K562 (cell line): ENCODE measurements around the gene LAT. TPM values are rescaled to one million over a fixed set of nuclear protein-coding genes. Genes with fewer than 3 reads are reported as not detected.

ENCODE experiments used
- ATAC-seq: fragments of 200-7000 bp; cut with Tn5 transposase; 3 replicates; pipeline ENCODE4 v1.9.1; 2020; ENCODE audit warnings: moderate library complexity
- BruUV-seq: library from RNA; stranded (reverse); fragments of 400-500 nt; replicated peaks from 2 replicates; lab custom pipeline; 2021; lab: Mats Ljungman, UMichigan
- CTCF ChIA-PET: fragments of 300-600 bp; formaldehyde crosslinking; extraction: SDS; loops from one replicate; lab custom pipeline; 2021; ENCODE audit warnings: low intra/inter-chr PET ratio; lab: Yijun Ruan, JAX
- POLR2A ChIA-PET: fragments of 300-600, 350-650 bp; sonication (Branson Sonifier 250); formaldehyde crosslinking; extraction: SDS; loops from one replicate; lab custom pipeline; 2021; ENCODE audit warnings: antibody characterized with exemption, inconsistent platforms; lab: Yijun Ruan, JAX
- DNase-seq, 4 experiments: peaks; one replicate each; pipeline versions ENCODE4 v3.0.0 to v3.0.0-alpha.2; 2011 to 2018; ENCODE audit warnings: low spot score in 3 of 4, mixed read lengths in 3 of 4; ENCODE audit errors: extremely low read depth in 1 of 4
- FAIRE-seq: peaks from 2 replicates; lab custom pipeline; 2011; peaks lifted over from hg19 to GRCh38; lab: Jason Lieb, UNC
- H2AFZ ChIP-seq: 2 replicates; pipeline ENCODE4 v1.6.0; 2011; ENCODE audit warnings: low read depth, low read length, control low read depth, inconsistent platforms
- H3K27ac ChIP-seq: fragments of 200-600 bp; 3 replicates; pipeline ENCODE4 v1.8.0; 2011; ENCODE audit warnings: low read depth, mild to moderate bottlenecking, control low read depth, inconsistent platforms, low read length, moderate library complexity, mixed read lengths; ENCODE audit errors: extremely low read depth
- H3K27me3 ChIP-seq, 2 experiments: fragments of 300-600 bp in 1 of 2; 2 replicates in 1 of 2; 3 replicates in 1 of 2; pipeline versions ENCODE4 v1.6.0 to v1.8.0; 2011; ENCODE audit warnings: inconsistent platforms in 2 of 2, low read length in 2 of 2, mild to moderate bottlenecking in 1 of 2, mixed read lengths in 1 of 2, moderate library complexity in 1 of 2; ENCODE audit not compliant: control insufficient read depth in 2 of 2, insufficient read depth in 2 of 2
- H3K36me3 ChIP-seq: fragments of 300-600 bp; 3 replicates; pipeline ENCODE4 v1.8.0; 2011; ENCODE audit warnings: mild to moderate bottlenecking, low read length, inconsistent platforms; ENCODE audit not compliant: control insufficient read depth, insufficient read depth
- H3K4me1 ChIP-seq, 2 experiments: fragments of 200-600 bp in 1 of 2; replicated peaks in 1 of 2; 2 replicates in 1 of 2; 3 replicates in 1 of 2; pipeline versions ENCODE4 v1.5.1 to v1.8.0; 2011; ENCODE audit warnings: inconsistent platforms in 2 of 2, low read length in 2 of 2, mild to moderate bottlenecking in 1 of 2, mixed read lengths in 1 of 2, moderate library complexity in 1 of 2; ENCODE audit not compliant: control insufficient read depth in 2 of 2, insufficient read depth in 2 of 2
- H3K4me2 ChIP-seq: 2 replicates; pipeline ENCODE4 v1.6.1; 2011; ENCODE audit warnings: low read length, control low read depth, inconsistent platforms, mixed read lengths; ENCODE audit not compliant: insufficient read depth
- H3K4me3 ChIP-seq: fragments of 200-600 bp; sonication (generic), shearing (Covaris generic); 2 replicates; pipeline ENCODE4 v1.5.1; 2016; ENCODE audit warnings: control low read depth, inconsistent platforms
- H3K79me2 ChIP-seq: fragments of 200-600 bp; 3 replicates; pipeline ENCODE4 v1.8.0; 2011; ENCODE audit warnings: low read length, inconsistent platforms; ENCODE audit not compliant: control insufficient read depth, insufficient read depth
- H3K9ac ChIP-seq, 2 experiments: 2 replicates each; pipeline versions ENCODE4 v1.6.0 to v1.6.1; 2011; ENCODE audit warnings: low read depth in 2 of 2, low read length in 2 of 2, control low read depth in 1 of 2, inconsistent platforms in 1 of 2, mild to moderate bottlenecking in 1 of 2, mixed read lengths in 1 of 2; ENCODE audit not compliant: insufficient read depth in 1 of 2
- H3K9me1 ChIP-seq: one replicate; pipeline ENCODE4 v1.6.0; 2011; ENCODE audit warnings: inconsistent platforms, mild to moderate bottlenecking, low read length, moderate library complexity; ENCODE audit not compliant: control insufficient read depth, insufficient read depth
- H3K9me3 ChIP-seq: replicated peaks from 2 replicates; pipeline ENCODE4 v1.5.1; 2011; ENCODE audit warnings: low read depth, low read length, inconsistent platforms; ENCODE audit not compliant: control insufficient read depth, insufficient read depth
- H4K20me1 ChIP-seq: replicated peaks from 2 replicates; pipeline ENCODE4 v1.6.1; 2011; ENCODE audit warnings: low read length, inconsistent platforms, mixed read lengths; ENCODE audit not compliant: control insufficient read depth, insufficient read depth
- BCOR ChIP-seq: fragments of 450-650 bp; IDR thresholded peaks from 2 replicates; pipeline ENCODE4 v1.6.1; 2016
- BRF1 ChIP-seq: IDR thresholded peaks from 3 replicates; pipeline ENCODE4 v1.6.1; 2011; ENCODE audit warnings: borderline replicate concordance, mild to moderate bottlenecking; ENCODE audit not compliant: insufficient read length; ENCODE audit errors: extremely low read depth
- CBX8 ChIP-seq: fragments of 200-600 bp; sonication (generic); IDR thresholded peaks from 2 replicates; pipeline ENCODE4 v1.6.1; 2012; ENCODE audit warnings: borderline replicate concordance, mixed run types, low read depth, mild to moderate bottlenecking, moderate library complexity, mixed read lengths, low read length, control low read depth, inconsistent platforms; ENCODE audit not compliant: poor library complexity, severe bottlenecking; ENCODE audit errors: extremely low read depth
- KDM1A ChIP-seq, 2 experiments: fragments of 450-650 bp; IDR thresholded peaks; 2 replicates each; pipeline ENCODE4 v1.6.1; 2016; ENCODE audit warnings: mild to moderate bottlenecking in 2 of 2
- RBM25 ChIP-seq: fragments of 200-400 bp; formaldehyde crosslinking; IDR thresholded peaks from 2 replicates; pipeline ENCODE4 v1.6.1; 2018; ENCODE audit warnings: low read length, low read depth, moderate library complexity; ENCODE audit not compliant: severe bottlenecking
- SMARCA5 ChIP-seq: fragments of 450-650 bp; IDR thresholded peaks from 2 replicates; pipeline ENCODE4 v1.6.1; 2016
- ZNF121 ChIP-seq: sonication (generic); formaldehyde crosslinking; conservative IDR thresholded peaks from 2 replicates; pipeline ENCODE4 v1.8.0; 2022; ENCODE audit warnings: missing genetic modification reagents
- ZNF3 ChIP-seq: fragments of 250-450 bp; sonication (Bioruptor Pico); IDR thresholded peaks from 2 replicates; pipeline ENCODE4 v1.5.0; 2021; ENCODE audit warnings: mild to moderate bottlenecking, moderate library complexity
- WGBS: fragments of 100-300 bp; shearing (Covaris generic); methylation state at CpG from one replicate; pipeline ENCODE4 v1.1.6; 2016; ENCODE audit warnings: low coverage, mixed read lengths; ENCODE audit not compliant: insufficient coverage; ENCODE audit errors: missing lambda C conversion rate; 5-methylcytosine and 5-hydroxymethylcytosine counted together
- in situ Hi-C: fragments of 300-500 bp; cut with MboI; formaldehyde crosslinking; loops from 4 replicates; pipeline ENCODE4 v1.15.0; 2018; ENCODE audit warnings: inconsistent platforms, mixed read lengths
- intact Hi-C: fragments of 100-400 bp; cut with micrococcal nuclease; formaldehyde crosslinking; loops from 2 replicates; pipeline ENCODE4 v1.14.2; 2022
- polyA plus RNA-seq, 8 experiments: library from polyadenylated mRNA; depleted of rRNA in 4 of 8; stranded (reverse) in 5 of 8; unstranded in 3 of 8; fragments of >200 nt; fragmentation: Nextera tagmentation in 2 of 8; fragmentation: Illumina TruSeq in 1 of 8; extraction: Ambion mirVana in 2 of 8; extraction: Trizol in 1 of 8; gene quantifications; 2 replicates each; pipeline versions ENCODE4 v1.2.1 to v1.2.3, GENCODE V29; 2011 to 2014; ENCODE audit warnings: inconsistent platforms in 1 of 8, missing spikeins in 1 of 8
- total RNA-seq, 7 experiments: library from RNA; depleted of rRNA in 6 of 7; stranded (reverse); fragments of >200 nt in 6 of 7; fragmentation: Illumina TruSeq in 2 of 7; extraction: Trizol in 2 of 7; gene quantifications; 2 replicates each; pipeline versions ENCODE4 v1.2.1 to v1.2.3, GENCODE V29; 2011 to 2021; ENCODE audit warnings: low replicate concordance in 1 of 7

The LAT gene
- total and polyA plus RNA-seq, 9 of the 15 experiments (the other 6 are each of a cell fraction or from before 2014, with no cell fraction given) = 0.40 to 4.2 (median 1.3) TPM

GRCh38 chr16:29011851-29012250 lies 27.0 kb downstream of the LAT start:
- no peaks in the 10 kb centered on the region for H3K9me3 ChIP-seq
- in situ Hi-C loops = no loop called here
- no peak for FAIRE-seq
- H4K20me1 ChIP-seq = no peaks in the 10 kb centered on the region
- ChIA-PET CTCF (no interaction called here), POLR2A (interaction anchor here (0.6 to 2.6 kb wide), 3 partner anchors 9 to 404 kb away, joined by 3 to 16 read pairs (median 3); no protein-coding TSS in a partner anchor)
- no peaks in the 10 kb centered on the region for H3K36me3 ChIP-seq
- no peak for ATAC-seq
- H3K27me3 ChIP-seq = no peaks in the 10 kb centered on the region
- DNase-seq = no peak
- WGBS = 78% methylated on average over 4 of the region's 4 CpGs
- peak overlapping the region; percentile 65 for H3K27ac ChIP-seq
- 0 out of 2 replicates have a peak, but pooled peaks have one; percentile 37 for TF ChIP-seq SMARCA5
- TF ChIP-seq ZNF3 (CRISPR knock-in tag) = peak; percentile 95
- peak; percentile 45 to 79 for TF ChIP-seq KDM1A (IDR thresholded peaks at IDR 0.05)
- no peak for TF ChIP-seq BRF1
- peak; percentile 80 for TF ChIP-seq RBM25
- no peak for TF ChIP-seq CBX8
- peak; percentile 94 for TF ChIP-seq BCOR
- TF ChIP-seq ZNF121 (CRISPR knock-in tag) = peak; percentile 98
- intact Hi-C loops = no loop called here
- H3K9me1 ChIP-seq = no peaks in the 10 kb centered on the region
- no TSS peak for BruUV-seq
- H3K4me2 ChIP-seq = no peak overlapping the region
- no peak overlapping the region for H3K4me3 ChIP-seq
- no peaks in the 10 kb centered on the region for H3K79me2 ChIP-seq
- H2AFZ ChIP-seq = peak overlapping the region; percentile 87
- H3K4me1 ChIP-seq = peaks cover 40 to 54% of the 10 kb centered on the region in 2 experiments
- H3K9ac ChIP-seq = peak overlapping the region in 1 of 2 experiments; percentile 70; a peak in 2 of 4 replicates
